Hepatocyte (in vitro differentiated cells): ENCODE measurements around the gene NR1H4. TPM values are rescaled to one million over a fixed set of nuclear protein-coding genes. Genes with fewer than 3 reads are reported as not detected.

Source experiments
- DNase-seq: peaks from one replicate; pipeline ENCODE4 v3.0.0-alpha.2; 2016; ENCODE audit warnings: low spot score
- H2AFZ ChIP-seq: fragments of 200-600 bp; sonication (generic); 2 replicates; pipeline ENCODE4 v1.6.0; 2016; ENCODE audit warnings: antibody characterized with exemption, mild to moderate bottlenecking
- H3K27ac ChIP-seq: fragments of 200-600 bp; sonication (generic); 2 replicates; pipeline ENCODE4 v1.5.1; 2016; ENCODE audit warnings: mild to moderate bottlenecking
- H3K27me3 ChIP-seq: fragments of 200-600 bp; sonication (generic); 2 replicates; pipeline ENCODE4 v1.6.1; 2016
- H3K36me3 ChIP-seq: fragments of 200-600 bp; sonication (generic); replicated peaks from 2 replicates; pipeline ENCODE4 v1.5.1; 2016; ENCODE audit warnings: low read depth; ENCODE audit not compliant: insufficient read depth
- H3K4me1 ChIP-seq: fragments of 200-600 bp; sonication (generic); 2 replicates; pipeline ENCODE4 v1.5.1; 2016; ENCODE audit warnings: mild to moderate bottlenecking, moderate library complexity; ENCODE audit not compliant: insufficient read depth
- H3K4me2 ChIP-seq: fragments of 200-600 bp; sonication (generic); 2 replicates; pipeline ENCODE4 v1.6.0; 2016
- H3K4me3 ChIP-seq: fragments of 200-600 bp; sonication (generic); 2 replicates; pipeline ENCODE4 v1.5.1; 2016; ENCODE audit warnings: mild to moderate bottlenecking
- H3K79me2 ChIP-seq: fragments of 200-600 bp; sonication (generic); 2 replicates; pipeline ENCODE4 v1.6.0; 2017; ENCODE audit warnings: mild to moderate bottlenecking
- H3K9me2 ChIP-seq: fragments of 200-600 bp; sonication (generic); replicated peaks from 2 replicates; pipeline ENCODE4 v1.6.0; 2017; ENCODE audit warnings: mild to moderate bottlenecking; ENCODE audit not compliant: insufficient read depth
- H3K9me3 ChIP-seq: fragments of 200-600 bp; sonication (generic); 2 replicates; pipeline ENCODE4 v1.5.1; 2016; ENCODE audit warnings: low read depth, mild to moderate bottlenecking
- H4K20me1 ChIP-seq: fragments of 200-600 bp; sonication (generic); 2 replicates; pipeline ENCODE4 v1.6.0; 2016; ENCODE audit warnings: mild to moderate bottlenecking; ENCODE audit not compliant: insufficient read depth, poor library complexity, severe bottlenecking
- CTCF ChIP-seq: fragments of 200-600 bp; sonication (generic); IDR thresholded peaks from 2 replicates; pipeline ENCODE4 v1.5.1; 2016; ENCODE audit warnings: antibody characterized with exemption, mild to moderate bottlenecking; ENCODE audit not compliant: poor library complexity
- EZH2 ChIP-seq: fragments of 200-600 bp; sonication (generic); IDR thresholded peaks from 2 replicates; pipeline ENCODE4 v1.6.1; 2016; ENCODE audit warnings: antibody characterized with exemption, mild to moderate bottlenecking, borderline replicate concordance
- EZH2phosphoT487 ChIP-seq: fragments of 200-600 bp; sonication (generic); IDR thresholded peaks from one replicate; pipeline ENCODE4 v1.6.1; 2018; ENCODE audit warnings: antibody characterized with exemption, mild to moderate bottlenecking, low read depth, moderate library complexity; ENCODE audit not compliant: unreplicated experiment, severe bottlenecking
- WGBS: methylation state at CpG from one replicate; pipeline ENCODE4 v1.1.6; 2016; ENCODE audit warnings: low lambda C conversion rate; ENCODE audit errors: missing lambda C conversion rate; 5-methylcytosine and 5-hydroxymethylcytosine counted together
- polyA plus RNA-seq: library from polyadenylated mRNA; unstranded; fragments of >200 nt; fragmentation: Nextera tagmentation; extraction: Ambion mirVana; gene quantifications from 2 replicates; pipeline ENCODE4 v1.2.1, GENCODE V29; 2016
- total RNA-seq: library from RNA; depleted of rRNA; stranded (reverse); fragments of >200 nt; gene quantifications from 2 replicates; pipeline ENCODE4 v1.2.3, GENCODE V29; 2014

The NR1H4 gene
- total and polyA plus RNA-seq, 2 experiments from 2014 or later: 12.4 to 39.0 TPM

- Histone ChIP-seq H3K9me2 (no peaks in the 10 kb centered on the region), H3K4me2 (no peak overlapping the region), H4K20me1 (no peaks in the 10 kb centered on the region), H3K4me1 (no peaks in the 10 kb centered on the region), H3K27me3 (no peaks in the 10 kb centered on the region), H3K79me2 (no peaks in the 10 kb centered on the region), H3K4me3 (no peak overlapping the region), H2AFZ (no peak overlapping the region), H3K27ac (peak overlapping the region; percentile 33), H3K36me3 (no peaks in the 10 kb centered on the region), H3K9me3 (no peaks in the 10 kb centered on the region)
- TF ChIP-seq EZH2phosphoT487 (no peak), EZH2 (no peak), CTCF (no peak)
- peak; percentile 46 for DNase-seq
- WGBS: 26% methylated on average over 3 of the region's 3 CpGs
Observed at GRCh38 chr12:100553936-100554335, 80.3 kb downstream of the NR1H4 start.

GRCh38 chr12:100554608-100555077, 81.0 kb downstream of the NR1H4 start:
- 0% methylated on average over 1 of the region's 1 CpG for WGBS
- no peaks in the 10 kb centered on the region for H3K4me1 ChIP-seq
- H3K36me3 ChIP-seq: no peaks in the 10 kb centered on the region
- no peaks in the 10 kb centered on the region for H3K9me3 ChIP-seq
- no peak overlapping the region for H3K4me2 ChIP-seq
- no peaks in the 10 kb centered on the region for H3K79me2 ChIP-seq
- no peaks in the 10 kb centered on the region for H3K9me2 ChIP-seq
- H4K20me1 ChIP-seq: no peaks in the 10 kb centered on the region
- no peak for TF ChIP-seq EZH2phosphoT487
- TF ChIP-seq CTCF: peak; percentile 98
- no peak overlapping the region for H2AFZ ChIP-seq
- no peak overlapping the region for H3K4me3 ChIP-seq
- DNase-seq: peak; percentile 88
- no peaks in the 10 kb centered on the region for H3K27me3 ChIP-seq
- no peak overlapping the region for H3K27ac ChIP-seq

- H3K9me2 ChIP-seq: no peaks in the 10 kb centered on the region
- no peak overlapping the region for H2AFZ ChIP-seq
- whole genome bisulfite sequencing: 76% methylated on average over 2 of the region's 2 CpGs
Observed at GRCh38 chr12:100555722-100556121, 82.1 kb downstream of the NR1H4 start.

More at GRCh38 chr12:100555722-100556121, 82.1 kb downstream of the NR1H4 start:
- Histone ChIP-seq H3K4me1 (no peaks in the 10 kb centered on the region), H3K4me3 (no peak overlapping the region), H3K27me3 (no peaks in the 10 kb centered on the region), H3K36me3 (no peaks in the 10 kb centered on the region), H3K4me2 (no peak overlapping the region), H3K27ac (no peak overlapping the region), H3K9me3 (no peaks in the 10 kb centered on the region), H3K79me2 (no peaks in the 10 kb centered on the region), H4K20me1 (no peaks in the 10 kb centered on the region)
- TF ChIP-seq CTCF (no peak), EZH2phosphoT487 (no peak), EZH2 (no peak)
- no peak for DNase-seq
